ENCODE measurements around the gene PGM2.

PGM2 gene

GRCh38 chr4:37792241-37792640, 34.2 kb upstream of the PGM2 start:
- no peak for TF ChIP-seq CTCF (IDR thresholded peaks at IDR 0.05; ENCODE audit: extremely low read depth, insufficient read depth, missing control alignments)
- DNase-seq (ENCODE audit: low spot score) = no peak
- in situ Hi-C loops (cut with MboI; ENCODE audit: low pct_unique_long_range_greater_than_20kb, low sequenced_read_pairs, unreplicated experiment) = no loop called here

- in situ Hi-C loops (cut with MboI; ENCODE audit: low pct_unique_long_range_greater_than_20kb, low sequenced_read_pairs, unreplicated experiment) = no loop called here
- peak; percentile 43 for TF ChIP-seq CTCF (IDR thresholded peaks at IDR 0.05; ENCODE audit: extremely low read depth, insufficient read depth, missing control alignments)
- DNase-seq (ENCODE audit: low spot score) = no peak
These were observed 32.9 kb upstream of the PGM2 start for GRCh38 chr4:37793562-37793961.

- no peak for DNase-seq (ENCODE audit: low spot score)
- in situ Hi-C loops (cut with MboI; ENCODE audit: low pct_unique_long_range_greater_than_20kb, low sequenced_read_pairs, unreplicated experiment) = no loop called here
- no peak for TF ChIP-seq CTCF (IDR thresholded peaks at IDR 0.05; ENCODE audit: extremely low read depth, insufficient read depth, missing control alignments)
These were observed 32.4 kb upstream of the PGM2 start for GRCh38 chr4:37794056-37794455.

- no peak for DNase-seq (ENCODE audit: low spot score)
- no peak for TF ChIP-seq CTCF (IDR thresholded peaks at IDR 0.05; ENCODE audit: extremely low read depth, insufficient read depth, missing control alignments)
- in situ Hi-C loops (cut with MboI; ENCODE audit: low pct_unique_long_range_greater_than_20kb, low sequenced_read_pairs, unreplicated experiment) = no loop called here
These were observed 30.8 kb upstream of the PGM2 start for GRCh38 chr4:37795581-37796195.

- DNase-seq (ENCODE audit: low spot score) = no peak
- no peak for TF ChIP-seq CTCF (IDR thresholded peaks at IDR 0.05; ENCODE audit: extremely low read depth, insufficient read depth, missing control alignments)
- in situ Hi-C loops (cut with MboI; ENCODE audit: low pct_unique_long_range_greater_than_20kb, low sequenced_read_pairs, unreplicated experiment) = no loop called here
These were observed 29.1 kb upstream of the PGM2 start for GRCh38 chr4:37797374-37797773.

GRCh38 chr4:37797923-37798322, 28.6 kb upstream of the PGM2 start:
- no peak for DNase-seq (ENCODE audit: low spot score)
- TF ChIP-seq CTCF (IDR thresholded peaks at IDR 0.05; ENCODE audit: extremely low read depth, insufficient read depth, missing control alignments) = no peak
- in situ Hi-C loops (cut with MboI; ENCODE audit: low pct_unique_long_range_greater_than_20kb, low sequenced_read_pairs, unreplicated experiment) = no loop called here

GRCh38 chr4:37798616-37799015, 27.9 kb upstream of the PGM2 start:
- in situ Hi-C loops (cut with MboI; ENCODE audit: low pct_unique_long_range_greater_than_20kb, low sequenced_read_pairs, unreplicated experiment) = no loop called here
- no peak for DNase-seq (ENCODE audit: low spot score)
- no peak for TF ChIP-seq CTCF (IDR thresholded peaks at IDR 0.05; ENCODE audit: extremely low read depth, insufficient read depth, missing control alignments)

Measured in GM13977 (cell line).